Stimulated activated naive CD4-positive, alpha-beta T cell (primary cell): ENCODE measurements around the gene SLC16A13.

Experiments
- DNase-seq, 6 experiments: peaks; one replicate each; lab custom pipeline; 2025; lab: John Stamatoyannopoulos, UW

The SLC16A13 gene

DNA sequence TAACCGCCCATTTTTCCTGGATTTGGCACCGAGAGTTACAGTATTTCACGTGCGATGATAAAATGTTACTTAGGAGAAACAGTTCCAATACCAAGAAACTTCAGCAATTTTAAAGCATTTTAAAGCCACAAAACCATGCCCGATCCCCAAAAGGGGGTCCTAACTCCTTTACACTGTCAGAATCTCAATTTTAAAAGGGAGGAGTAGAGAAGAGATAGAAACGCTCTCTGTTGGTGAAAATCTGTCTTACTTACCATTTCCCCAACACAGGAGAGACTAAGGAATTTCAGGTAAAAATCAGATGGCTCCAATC is 23.9 kb upstream of the SLC16A13 start:
- no peak for DNase-seq

DNA sequence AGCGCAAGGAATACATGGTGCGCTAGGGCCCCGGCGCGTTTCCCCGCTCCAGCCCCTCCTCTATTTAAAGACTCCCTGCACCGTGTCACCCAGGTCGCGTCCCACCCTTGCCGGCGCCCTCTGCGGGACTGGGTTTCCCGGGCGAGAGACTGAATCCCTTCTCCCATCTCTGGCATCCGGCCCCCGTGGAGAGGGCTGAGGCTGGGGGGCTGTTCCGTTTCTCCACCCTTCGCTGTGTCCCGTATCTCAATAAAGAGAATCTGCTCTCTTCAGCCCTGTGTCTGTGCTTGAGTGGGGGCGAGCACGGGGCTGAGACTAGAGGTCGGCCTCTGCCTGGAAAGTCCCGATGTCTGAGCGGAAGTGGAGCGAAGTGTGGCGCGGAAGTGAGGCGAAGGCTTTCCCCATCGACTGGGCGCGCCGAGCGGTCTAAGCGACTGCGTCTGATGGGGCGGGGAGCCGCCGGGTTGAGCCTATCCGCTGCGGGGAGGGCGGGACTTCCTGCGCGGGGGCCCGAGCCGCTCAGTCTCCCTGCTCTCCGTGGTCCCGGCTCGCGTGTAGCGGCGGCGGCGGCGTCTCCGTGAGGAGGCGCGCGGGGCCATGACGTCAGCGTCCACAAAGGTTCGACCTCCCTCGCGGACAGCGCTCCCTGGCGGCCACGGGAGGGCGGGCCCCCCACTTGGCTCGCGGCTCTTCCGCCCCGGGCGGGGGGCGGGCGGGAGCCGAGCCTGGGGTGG is 21.4 kb upstream of the SLC16A13 start:
- DNase-seq: peak; percentile 94 to 98 (median 97)

DNA sequence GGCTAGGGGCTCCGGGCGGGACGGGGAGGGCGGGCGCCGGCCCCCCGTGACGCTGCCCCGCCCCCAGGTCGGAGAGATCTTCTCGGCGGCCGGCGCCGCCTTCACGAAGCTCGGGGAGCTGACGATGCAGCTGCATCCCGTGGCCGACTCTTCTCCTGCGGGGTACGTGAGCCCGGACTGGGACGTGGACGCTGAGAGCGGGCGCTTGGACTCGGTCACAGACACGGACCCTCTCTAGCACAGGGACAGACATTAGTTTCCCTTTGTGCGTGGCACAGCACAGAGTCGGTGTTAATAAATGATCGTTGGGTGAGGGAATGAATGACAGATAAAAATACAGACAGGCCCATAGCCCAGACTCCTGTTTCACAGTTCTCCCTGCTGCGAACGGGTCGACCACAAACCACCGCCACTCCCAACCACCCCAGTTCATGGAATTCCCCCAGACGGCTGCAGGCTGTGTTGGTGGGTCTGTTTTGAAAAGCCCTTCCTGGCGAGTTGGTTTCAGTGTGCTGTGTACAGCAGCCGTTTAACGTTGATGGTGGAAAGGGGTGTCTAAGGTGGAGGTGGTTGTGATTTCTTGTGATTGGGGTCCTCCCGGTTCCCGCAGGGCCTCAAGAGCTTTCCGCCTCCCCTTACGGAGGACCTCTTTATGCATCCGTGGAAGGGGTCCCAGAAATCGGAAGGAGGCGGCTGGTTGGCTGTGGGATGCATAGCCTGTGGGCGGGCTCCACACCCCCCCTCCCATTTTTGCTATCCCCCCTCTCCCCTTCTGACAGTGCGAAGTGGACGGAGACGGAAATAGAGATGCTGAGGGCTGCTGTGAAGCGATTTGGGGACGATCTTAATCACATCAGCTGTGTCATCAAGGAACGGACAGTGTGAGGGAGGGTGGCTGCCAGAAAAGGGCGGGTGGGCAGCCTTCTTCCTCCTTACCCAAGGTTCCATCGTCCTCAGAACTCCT is 20.5 kb upstream of the SLC16A13 start:
- DNase-seq: peak in 5 of 6 experiments; percentile 75 to 85 (median 80)

DNA sequence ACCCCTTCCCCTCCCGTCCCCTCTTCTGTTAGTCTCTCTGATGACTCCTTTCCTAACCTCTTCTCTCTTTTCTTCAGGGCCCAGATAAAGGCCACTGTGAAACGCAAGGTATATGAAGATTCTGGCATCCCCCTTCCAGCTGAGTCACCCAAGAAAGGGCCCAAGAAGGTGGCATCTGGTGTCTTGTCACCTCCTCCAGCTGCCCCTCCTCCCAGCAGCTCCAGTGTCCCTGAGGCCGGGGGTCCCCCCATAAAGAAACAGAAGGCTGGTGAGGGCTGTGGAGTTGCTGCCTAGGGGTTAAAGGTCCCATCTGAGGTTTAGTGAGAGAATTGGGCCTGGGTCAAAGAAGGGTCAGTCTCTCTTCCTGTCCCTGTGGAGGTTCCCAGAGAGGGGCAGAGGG is 19.4 kb upstream of the SLC16A13 start:
- no peak for DNase-seq

DNA sequence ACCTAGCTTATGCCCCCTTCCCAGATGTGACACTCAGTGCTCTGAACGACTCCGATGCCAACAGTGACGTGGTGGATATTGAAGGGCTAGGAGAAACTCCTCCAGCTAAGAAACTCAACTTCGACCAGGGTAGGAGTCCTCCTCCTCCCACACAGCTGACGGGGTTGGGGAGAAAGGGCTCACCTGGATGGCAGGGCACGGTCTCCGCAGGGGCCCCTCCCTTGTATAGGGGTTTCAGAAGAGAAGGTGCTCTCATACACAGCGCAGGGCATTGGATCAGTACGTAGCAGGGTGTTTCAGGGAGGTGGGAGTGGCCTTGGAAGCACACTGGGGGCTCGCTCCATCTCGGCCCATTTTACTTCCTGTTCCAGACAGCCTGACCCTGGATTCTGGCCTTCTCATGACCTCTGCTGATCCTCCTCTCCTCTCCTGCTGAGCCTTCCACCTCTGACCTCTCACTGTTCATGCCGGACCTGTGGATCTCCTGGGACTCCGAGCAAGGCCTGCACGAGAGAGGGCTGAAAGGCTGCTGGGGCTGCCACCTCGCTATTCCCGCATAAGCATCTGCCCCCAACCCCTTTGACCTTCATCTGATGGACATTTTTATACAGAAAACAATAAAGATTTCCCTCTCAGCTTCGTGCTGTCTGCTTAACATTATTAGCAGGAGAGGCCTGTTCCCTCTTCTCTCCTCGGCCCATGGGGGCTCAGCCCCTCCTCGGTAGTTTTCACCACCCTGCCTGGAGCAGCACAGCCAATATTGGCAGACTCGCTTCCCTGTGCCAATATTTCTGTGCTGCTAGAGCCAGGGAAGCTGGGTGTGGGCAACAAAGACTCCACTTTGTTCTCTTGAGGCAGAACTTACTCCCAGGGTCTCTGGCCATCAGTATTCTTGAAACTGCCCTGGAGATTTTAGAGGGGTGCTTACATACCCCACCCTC is 18.7 kb upstream of the SLC16A13 start:
- DNase-seq: no peak

DNA sequence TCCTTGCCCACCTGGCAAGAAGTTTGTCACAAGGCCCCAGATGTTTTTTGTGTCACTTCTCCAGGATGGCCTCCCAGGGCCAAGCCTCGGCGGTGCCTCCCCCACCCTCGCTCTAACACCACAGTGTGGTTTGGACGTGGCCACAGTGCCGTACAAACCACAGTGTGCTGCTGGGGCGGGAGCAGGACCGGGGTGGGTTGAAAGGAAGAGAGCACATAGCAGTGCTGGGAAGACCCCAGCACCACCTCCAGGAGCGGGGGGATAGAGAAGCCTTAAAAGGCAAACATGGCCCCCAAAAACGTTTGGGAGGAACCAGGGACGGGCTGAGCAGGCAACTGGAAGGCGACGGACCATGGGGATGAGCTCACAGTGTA is 18.0 kb upstream of the SLC16A13 start:
- DNase-seq: no peak

DNA sequence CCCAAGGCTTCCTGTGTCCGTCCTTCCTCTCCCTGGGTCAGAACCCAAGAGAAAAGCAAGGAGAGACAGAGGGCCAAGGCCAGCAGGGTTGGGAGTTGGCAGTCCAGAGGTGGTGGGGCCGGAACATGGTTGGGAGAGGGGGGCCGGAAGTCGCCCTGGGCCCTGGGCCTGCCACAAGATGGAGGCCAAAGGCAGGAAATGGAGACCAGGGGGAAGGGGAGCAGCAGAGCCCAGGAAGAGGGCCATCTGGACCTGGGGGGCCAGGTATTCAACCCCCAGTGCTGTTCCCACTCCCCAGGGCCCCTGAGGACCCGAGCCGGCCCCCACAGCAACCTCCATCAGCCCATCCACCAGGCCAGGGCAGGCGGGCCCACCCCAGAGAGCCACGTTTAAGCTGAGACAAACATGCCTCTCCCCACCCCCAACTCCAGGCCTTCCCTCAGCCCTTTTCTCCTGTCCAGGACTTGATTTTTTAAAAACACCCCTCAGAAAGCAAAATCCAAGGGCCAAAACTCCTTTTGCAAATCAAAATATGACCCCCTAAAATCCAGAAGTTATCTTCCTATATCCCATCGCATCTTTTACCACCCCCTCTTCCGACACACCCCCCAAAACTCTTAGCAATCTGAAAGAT is 17.4 kb upstream of the SLC16A13 start:
- no peak for DNase-seq

DNA sequence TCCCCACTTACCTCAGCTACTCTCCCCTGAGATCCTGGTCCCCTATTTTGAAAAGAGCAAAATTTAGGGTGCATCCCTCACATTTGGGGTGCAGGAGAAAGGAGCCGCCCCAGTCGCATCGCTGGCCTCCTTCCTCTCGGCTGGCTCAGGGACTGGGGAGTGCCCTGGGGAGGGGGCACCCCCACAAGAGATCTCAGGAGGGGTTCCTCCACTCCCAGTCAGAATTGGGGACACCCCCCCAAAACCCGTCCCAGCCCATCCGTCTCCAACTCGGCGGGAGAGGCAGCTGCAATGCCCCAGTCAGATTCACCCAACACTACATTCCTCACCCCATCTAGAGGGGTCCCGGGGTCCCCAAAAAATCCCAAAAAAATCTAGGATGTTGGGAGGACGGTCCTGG is 16.4 kb upstream of the SLC16A13 start:
- no peak for DNase-seq

DNA sequence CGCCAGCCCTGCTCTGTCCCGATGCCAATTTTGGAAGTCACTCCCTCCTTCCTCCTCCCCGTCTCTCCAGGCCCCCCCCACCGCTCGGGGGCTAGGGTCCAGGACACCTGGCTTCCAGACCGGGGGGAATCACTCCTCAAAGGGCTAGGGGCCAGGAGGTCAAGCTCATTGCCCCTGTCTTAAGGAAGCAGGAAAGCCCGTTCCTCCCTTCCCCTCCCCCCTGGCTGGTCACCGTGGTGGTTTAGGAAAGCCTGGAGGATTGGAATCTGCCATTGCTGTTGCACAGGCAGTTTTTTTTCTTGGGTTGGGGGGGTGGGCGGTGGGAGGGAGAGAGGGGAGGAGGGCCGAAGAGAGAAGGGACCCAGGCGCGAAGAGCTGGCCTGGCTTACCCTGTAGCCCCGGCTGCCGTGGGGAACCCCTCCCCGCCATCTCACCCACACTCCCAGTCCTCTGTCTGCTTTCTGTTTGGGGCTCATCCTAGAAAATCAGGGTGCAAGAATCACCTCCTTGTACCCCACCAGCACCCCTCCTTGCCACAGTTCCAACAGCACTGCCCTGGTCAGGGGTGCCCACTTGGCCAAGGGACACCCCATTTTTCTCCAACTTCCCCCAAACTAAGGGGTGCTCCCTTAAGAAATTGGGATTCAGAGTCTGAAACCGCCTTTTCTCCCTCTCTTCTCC is 15.8 kb upstream of the SLC16A13 start:
- DNase-seq: no peak

DNA sequence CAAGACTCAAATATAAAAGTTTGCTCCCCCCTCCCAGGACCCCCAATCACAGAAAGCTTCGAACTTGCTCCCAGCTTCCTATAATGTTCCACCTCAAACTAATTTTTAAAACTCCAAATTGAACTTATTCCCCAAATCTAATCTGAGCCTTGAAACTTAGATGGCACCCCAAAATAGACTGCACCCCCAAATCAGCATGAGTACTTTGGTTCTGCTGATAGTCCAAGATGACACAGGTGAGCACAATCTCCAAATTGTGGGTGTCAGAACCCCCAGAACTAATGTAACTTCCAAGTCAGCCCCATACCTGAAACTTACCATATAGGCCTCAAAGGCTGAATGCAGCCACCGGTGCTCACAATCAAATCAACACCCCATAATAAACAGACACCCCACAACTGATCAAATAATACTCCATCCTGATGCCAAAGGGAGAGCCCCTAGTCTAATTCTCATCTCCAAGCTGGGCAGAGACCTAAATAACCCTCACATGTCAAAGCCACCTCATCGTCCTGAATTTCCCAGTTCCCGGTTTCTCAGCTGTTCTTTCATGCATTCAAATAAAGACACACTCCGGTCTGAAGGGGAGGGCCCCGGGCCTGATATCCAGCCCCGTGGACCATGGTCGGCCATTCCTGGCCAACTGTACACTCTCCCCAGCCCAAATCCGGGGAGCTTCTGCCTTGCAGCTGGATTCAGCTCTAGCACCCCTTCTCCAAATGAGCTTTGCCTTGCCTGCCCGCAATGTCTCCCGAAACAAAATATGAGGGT is 14.7 kb upstream of the SLC16A13 start:
- no peak for DNase-seq

DNA sequence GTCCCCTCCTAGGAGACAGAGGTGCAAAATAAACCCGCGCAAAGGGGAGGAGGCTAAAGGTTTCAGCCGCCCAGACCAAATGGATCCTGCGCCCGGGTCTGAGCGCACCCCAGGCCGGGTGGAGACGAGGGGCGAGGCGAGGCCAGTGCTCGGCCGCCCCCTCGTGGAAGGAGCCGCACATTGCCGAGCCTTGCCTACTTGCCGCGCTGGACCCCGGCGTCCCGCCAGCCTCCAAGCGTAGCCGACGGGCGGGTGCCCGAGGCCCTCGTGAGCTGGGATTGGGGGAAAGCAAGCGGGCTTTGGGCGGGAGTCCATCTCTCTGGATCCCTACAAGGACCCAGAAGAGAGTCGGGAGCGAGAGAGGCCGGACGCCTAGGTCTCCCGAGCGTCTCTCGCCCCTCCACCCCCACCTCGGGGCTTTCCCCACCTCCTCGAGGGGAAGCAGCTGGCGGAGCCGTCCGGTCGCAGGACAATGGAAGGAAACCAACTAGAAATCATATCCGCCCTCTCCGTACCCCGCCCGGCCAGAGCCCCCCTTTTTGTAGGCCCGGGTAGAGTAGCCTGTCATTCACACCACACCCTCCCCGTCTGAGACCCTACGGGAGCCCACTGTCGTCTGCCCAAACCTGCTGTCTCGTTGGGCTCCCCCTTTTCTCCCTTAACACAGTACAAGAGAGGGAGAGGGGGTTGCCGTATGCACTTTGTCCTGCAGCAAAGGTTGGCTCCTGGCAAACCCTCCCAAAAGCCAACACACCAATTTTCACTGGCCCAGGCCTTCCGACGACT is 13.6 kb upstream of the SLC16A13 start:
- peak; percentile 35 to 72 (median 65) for DNase-seq

DNA sequence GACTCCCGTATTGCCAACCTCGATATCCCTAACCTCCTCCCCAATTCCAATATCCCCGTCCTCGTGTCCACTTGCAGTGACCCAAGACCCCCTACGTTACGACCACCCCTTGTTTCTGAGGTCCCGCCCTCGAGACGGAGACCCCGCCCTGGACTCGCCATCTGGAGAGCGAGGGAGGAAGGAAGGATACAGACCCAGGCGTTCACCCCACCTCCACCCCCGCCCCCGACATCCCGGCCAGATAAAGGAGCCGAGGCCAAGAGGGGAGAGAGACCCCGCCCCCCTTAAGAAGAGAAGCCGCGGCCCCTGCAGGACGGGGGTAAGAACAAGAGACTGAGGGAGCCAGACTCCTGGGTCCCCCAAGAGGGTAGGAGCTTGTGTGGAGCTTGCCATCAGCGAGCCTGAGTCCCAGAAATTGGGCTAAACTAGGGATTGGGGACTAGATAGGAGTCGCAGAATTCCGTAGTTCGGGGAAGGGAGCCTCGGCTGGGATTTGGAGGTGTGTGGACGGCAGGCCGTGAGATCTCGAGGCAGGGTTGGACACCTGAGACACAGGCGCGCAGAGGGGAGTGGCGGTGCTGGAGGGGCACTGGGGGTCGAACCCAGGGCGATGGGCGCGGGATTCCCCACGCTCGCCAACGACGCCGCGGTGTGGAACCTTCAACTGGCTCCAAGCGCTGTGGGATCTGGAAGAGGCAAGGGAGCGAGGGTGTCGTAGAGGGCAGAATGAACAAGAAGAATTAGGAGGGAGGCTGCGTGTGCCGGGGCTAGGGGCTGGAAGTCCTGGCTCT is 12.8 kb upstream of the SLC16A13 start, which contains the start of gene BCL6B:
Gene BCL6B (plus strand): TSS at position 270 of the 791 bp plus-strand sequence. CDS start 622 bp downstream, outside the sequence.
- DNase-seq: peak in 1 of 6 experiments; percentile 54

DNA sequence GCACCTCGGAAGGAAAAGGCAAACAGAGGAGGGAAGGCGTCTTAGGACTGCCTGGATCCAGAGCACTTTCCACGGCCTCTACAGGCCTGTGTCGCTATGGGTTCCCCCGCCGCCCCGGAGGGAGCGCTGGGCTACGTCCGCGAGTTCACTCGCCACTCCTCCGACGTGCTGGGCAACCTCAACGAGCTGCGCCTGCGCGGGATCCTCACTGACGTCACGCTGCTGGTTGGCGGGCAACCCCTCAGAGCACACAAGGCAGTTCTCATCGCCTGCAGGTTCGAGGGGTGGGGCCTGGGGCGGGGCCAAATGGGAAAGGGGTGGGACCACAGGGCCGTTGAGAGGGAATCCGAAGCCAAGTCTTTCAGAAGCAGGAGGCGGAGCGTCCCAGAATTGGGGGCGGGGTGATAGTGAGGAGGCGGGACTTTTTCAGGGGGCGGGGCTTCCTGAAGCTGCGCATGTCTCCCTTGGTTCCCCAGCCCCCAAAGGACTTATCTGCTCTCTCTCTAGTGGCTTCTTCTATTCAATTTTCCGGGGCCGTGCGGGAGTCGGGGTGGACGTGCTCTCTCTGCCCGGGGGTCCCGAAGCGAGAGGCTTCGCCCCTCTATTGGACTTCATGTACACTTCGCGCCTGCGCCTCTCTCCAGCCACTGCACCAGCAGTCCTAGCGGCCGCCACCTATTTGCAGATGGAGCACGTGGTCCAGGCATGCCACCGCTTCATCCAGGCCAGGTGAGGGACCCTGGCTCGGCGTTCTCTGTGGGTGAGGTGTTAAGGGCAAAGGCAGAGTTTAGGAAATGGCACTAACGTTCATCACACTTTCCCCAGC is 12.0 kb upstream of the SLC16A13 start:
- DNase-seq: peak; percentile 79 to 96 (median 90)

DNA sequence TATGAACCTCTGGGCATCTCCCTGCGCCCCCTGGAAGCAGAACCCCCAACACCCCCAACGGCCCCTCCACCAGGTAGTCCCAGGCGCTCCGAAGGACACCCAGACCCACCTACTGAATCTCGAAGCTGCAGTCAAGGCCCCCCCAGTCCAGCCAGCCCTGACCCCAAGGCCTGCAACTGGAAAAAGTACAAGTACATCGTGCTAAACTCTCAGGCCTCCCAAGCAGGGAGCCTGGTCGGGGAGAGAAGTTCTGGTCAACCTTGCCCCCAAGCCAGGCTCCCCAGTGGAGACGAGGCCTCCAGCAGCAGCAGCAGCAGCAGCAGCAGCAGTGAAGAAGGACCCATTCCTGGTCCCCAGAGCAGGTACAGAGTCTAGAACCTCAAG is 11.4 kb upstream of the SLC16A13 start:
- no peak for DNase-seq

DNA sequence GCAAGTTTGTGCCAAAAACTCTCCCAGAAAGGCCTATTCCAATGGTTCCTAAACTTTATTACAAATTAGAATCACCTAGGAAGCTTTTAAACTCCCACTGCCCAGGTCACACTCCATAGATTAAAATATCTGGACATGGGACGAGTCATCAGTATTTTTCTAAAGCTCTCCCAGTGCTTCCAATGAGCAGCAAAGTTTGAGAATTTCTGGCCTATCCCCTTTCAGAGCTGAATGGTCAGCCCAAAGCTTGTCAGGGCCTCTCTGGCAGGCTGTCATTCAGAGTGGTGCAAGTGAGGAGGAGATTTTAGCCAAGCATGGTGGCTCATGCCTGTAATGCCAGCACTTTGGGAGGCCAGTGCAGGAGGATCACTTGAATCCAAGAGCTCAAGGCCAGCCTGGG is 10.6 kb upstream of the SLC16A13 start:
- DNase-seq: no peak

DNA sequence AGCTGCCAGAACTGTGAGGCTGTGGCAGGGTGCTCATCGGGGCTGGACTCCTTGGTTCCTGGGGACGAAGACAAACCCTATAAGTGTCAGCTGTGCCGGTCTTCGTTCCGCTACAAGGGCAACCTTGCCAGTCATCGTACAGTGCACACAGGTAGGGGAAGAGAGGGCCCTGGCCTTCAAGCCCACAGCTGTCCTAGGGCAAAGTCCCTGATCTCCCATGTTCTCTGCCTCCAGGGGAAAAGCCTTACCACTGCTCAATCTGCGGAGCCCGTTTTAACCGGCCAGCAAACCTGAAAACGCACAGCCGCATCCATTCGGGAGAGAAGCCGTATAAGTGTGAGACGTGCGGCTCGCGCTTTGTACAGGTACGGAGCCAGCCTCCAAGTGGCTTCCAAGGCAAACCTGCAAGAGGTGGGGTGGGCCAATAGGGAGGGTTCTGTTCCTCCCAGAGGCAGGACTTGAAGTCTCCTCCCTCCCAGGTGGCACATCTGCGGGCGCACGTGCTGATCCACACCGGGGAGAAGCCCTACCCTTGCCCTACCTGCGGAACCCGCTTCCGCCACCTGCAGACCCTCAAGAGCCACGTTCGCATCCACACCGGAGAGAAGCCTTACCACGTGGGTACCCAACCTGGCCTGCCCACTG is 9.2 kb upstream of the SLC16A13 start:
- no peak for DNase-seq

DNA sequence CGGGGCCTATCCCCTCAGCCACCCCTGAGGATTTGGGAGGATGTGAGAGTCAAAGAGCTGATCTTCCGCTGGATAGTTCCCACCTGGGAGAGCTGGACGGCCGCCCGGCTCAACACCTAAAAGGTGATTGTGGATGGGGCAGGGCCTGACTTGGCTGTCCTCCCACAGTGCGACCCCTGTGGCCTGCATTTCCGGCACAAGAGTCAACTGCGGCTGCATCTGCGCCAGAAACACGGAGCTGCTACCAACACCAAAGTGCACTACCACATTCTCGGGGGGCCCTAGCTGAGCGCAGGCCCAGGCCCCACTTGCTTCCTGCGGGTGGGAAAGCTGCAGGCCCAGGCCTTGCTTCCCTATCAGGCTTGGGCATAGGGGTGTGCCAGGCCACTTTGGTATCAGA is 8.5 kb upstream of the SLC16A13 start:
- DNase-seq: no peak
